Rectal smooth muscle tissue (tissue), 1 donor: Measurements from ENCODE around the gene NKIRAS1.
"Not testable (repeated sequence)": the region's sequence is repeated elsewhere in the genome, so short reads cannot be mapped to it uniquely, and the experiment has no call there.

Source experiments
- H3K27ac ChIP-seq: one replicate; pipeline ENCODE4 v1.7.0; 2013; ENCODE audit warnings: low read depth, low read length, inconsistent platforms
- H3K27me3 ChIP-seq: one replicate; pipeline ENCODE4 v1.7.0; 2013; ENCODE audit warnings: low read length; ENCODE audit not compliant: control insufficient read depth, insufficient read depth
- H3K36me3 ChIP-seq: one replicate; pipeline ENCODE4 v1.7.0; 2013; ENCODE audit warnings: low read length; ENCODE audit not compliant: control insufficient read depth, insufficient read depth
- H3K4me1 ChIP-seq: one replicate; pipeline ENCODE4 v1.7.0; 2013; ENCODE audit warnings: low read length; ENCODE audit not compliant: control insufficient read depth, insufficient read depth
- H3K4me3 ChIP-seq: one replicate; pipeline ENCODE4 v1.7.0; 2013; ENCODE audit warnings: low read length
- H3K9ac ChIP-seq: one replicate; pipeline ENCODE4 v1.7.0; 2013; ENCODE audit warnings: low read length

Gene NKIRAS1

GRCh38 chr3:23888617-23889228 lies 28.1 kb downstream of the NKIRAS1 start:
- H3K27me3 ChIP-seq: no peaks in the 10 kb centered on the region
- no peak overlapping the region for H3K27ac ChIP-seq
- H3K4me3 ChIP-seq: no peak overlapping the region
- no peaks in the 10 kb centered on the region for H3K36me3 ChIP-seq
- H3K4me1 ChIP-seq: peaks cover 2% of the 10 kb centered on the region
- no peak overlapping the region for H3K9ac ChIP-seq

GRCh38 chr3:23886311-23886710 lies 30.5 kb downstream of the NKIRAS1 start:
- H3K4me1 ChIP-seq: peaks cover 2% of the 10 kb centered on the region
- H3K4me3 ChIP-seq: no peak overlapping the region
- no peaks in the 10 kb centered on the region for H3K36me3 ChIP-seq
- H3K27ac ChIP-seq: no peak overlapping the region
- no peaks in the 10 kb centered on the region for H3K27me3 ChIP-seq
- no peak overlapping the region for H3K9ac ChIP-seq

GRCh38 chr3:23885210-23885609 lies 31.6 kb downstream of the NKIRAS1 start:
- Histone ChIP-seq H3K4me1 (peaks cover 2% of the 10 kb centered on the region), H3K9ac (no peak overlapping the region), H3K4me3 (no peak overlapping the region), H3K27me3 (no peaks in the 10 kb centered on the region), H3K36me3 (no peaks in the 10 kb centered on the region), H3K27ac (no peak overlapping the region)

DNA sequence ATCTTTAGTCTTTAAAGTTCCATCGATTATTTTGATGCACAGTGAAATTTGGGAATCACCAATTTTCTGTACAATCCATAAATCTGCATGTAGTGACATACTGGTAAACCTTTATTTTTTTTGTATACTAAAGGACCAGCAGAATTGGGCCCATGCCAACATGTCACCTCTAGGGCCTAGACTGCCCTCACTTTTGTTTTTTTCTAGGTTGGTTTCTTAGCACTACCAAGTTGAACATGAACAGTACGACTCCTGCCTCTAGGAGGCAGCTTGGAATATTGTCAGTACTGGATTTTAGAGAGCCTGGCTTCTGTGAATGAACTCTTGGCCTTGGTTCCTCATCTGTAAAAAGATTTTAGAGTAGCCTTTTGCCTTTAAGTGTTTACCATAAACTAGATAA lies 32.3 kb downstream of the NKIRAS1 start:
- Histone ChIP-seq H3K27ac (no peak overlapping the region), H3K9ac (no peak overlapping the region), H3K36me3 (no peaks in the 10 kb centered on the region), H3K27me3 (no peaks in the 10 kb centered on the region), H3K4me1 (peaks cover 2% of the 10 kb centered on the region), H3K4me3 (no peak overlapping the region)

- H3K27me3 ChIP-seq: no peaks in the 10 kb centered on the region
- H3K4me1 ChIP-seq: no peaks in the 10 kb centered on the region
- H3K27ac ChIP-seq: no peak overlapping the region
- no peak overlapping the region for H3K4me3 ChIP-seq
- no peaks in the 10 kb centered on the region for H3K36me3 ChIP-seq
- H3K9ac ChIP-seq: no peak overlapping the region
Observed at GRCh38 chr3:23882487-23882918, 34.3 kb downstream of the NKIRAS1 start.

- H3K4me3 ChIP-seq, H3K27ac ChIP-seq, H3K4me1 ChIP-seq, H3K9ac ChIP-seq, H3K27me3 ChIP-seq, H3K36me3 ChIP-seq: not testable (repeated sequence)
Observed at GRCh38 chr3:23881993-23882392, 34.8 kb downstream of the NKIRAS1 start.

DNA sequence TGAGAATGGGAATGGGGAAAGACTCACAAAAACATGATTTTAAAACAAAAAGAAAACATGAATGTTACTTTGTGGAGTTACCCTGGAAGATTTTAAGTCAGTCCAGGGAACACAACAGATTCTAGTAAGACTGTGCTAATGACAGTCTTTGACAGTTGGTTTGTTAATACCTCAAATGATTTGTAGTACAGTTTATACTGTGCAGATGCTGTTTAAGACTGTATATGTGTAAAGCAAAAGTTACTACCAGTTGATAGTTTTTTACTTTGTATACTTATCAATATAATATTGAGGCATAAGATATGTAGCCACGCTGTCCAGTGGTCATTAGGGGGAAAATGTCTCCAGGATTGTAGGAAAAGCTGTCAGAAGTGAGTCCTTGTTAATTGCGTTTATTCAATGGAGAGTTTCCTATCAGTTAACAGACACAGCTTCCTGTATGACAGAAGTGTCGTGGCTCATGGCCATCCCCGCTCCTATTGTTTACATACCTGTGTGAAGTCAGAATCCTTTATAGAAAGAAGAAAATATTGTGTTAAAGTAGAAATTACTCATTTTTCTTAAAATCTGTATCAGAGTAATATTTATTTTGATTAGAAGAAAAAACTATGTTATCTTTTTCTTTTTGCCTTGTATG lies 36.0 kb downstream of the NKIRAS1 start:
- Histone ChIP-seq H3K4me1 (no peaks in the 10 kb centered on the region), H3K4me3 (no peak overlapping the region), H3K27me3 (no peaks in the 10 kb centered on the region), H3K9ac (no peak overlapping the region), H3K27ac (no peak overlapping the region), H3K36me3 (no peaks in the 10 kb centered on the region)

- Histone ChIP-seq H3K36me3 (no peaks in the 10 kb centered on the region), H3K27ac (no peak overlapping the region), H3K9ac (no peak overlapping the region), H3K4me3 (no peak overlapping the region), H3K4me1 (no peaks in the 10 kb centered on the region), H3K27me3 (no peaks in the 10 kb centered on the region)
Observed at GRCh38 chr3:23879485-23879884, 37.3 kb downstream of the NKIRAS1 start.

- H3K36me3 ChIP-seq: no peaks in the 10 kb centered on the region
- H3K4me3 ChIP-seq: no peak overlapping the region
- H3K4me1 ChIP-seq: no peaks in the 10 kb centered on the region
- no peaks in the 10 kb centered on the region for H3K27me3 ChIP-seq
- H3K9ac ChIP-seq: no peak overlapping the region
- H3K27ac ChIP-seq: no peak overlapping the region
Observed at GRCh38 chr3:23877329-23877980, 39.3 kb downstream of the NKIRAS1 start.

DNA sequence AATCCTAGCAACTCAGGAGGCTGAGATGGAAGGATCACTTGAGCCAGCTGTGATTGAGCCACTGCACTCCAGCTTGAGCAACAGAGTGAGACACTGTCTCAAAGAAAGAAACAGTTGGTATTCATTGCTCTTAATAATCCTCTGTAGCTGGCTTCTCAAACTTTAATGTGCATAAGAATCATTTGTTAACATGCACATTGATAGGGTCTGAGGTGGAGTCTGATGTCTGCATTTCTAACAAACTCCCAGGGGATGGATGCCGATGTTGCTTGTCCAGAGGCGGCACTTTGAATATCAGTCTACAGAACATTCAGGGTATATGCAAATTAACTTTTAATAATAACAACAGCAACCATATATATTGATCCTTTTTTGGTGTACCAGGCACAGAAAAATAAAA lies 39.9 kb downstream of the NKIRAS1 start:
- Histone ChIP-seq H3K27ac (no peak overlapping the region), H3K9ac (no peak overlapping the region), H3K4me1 (no peaks in the 10 kb centered on the region)

DNA sequence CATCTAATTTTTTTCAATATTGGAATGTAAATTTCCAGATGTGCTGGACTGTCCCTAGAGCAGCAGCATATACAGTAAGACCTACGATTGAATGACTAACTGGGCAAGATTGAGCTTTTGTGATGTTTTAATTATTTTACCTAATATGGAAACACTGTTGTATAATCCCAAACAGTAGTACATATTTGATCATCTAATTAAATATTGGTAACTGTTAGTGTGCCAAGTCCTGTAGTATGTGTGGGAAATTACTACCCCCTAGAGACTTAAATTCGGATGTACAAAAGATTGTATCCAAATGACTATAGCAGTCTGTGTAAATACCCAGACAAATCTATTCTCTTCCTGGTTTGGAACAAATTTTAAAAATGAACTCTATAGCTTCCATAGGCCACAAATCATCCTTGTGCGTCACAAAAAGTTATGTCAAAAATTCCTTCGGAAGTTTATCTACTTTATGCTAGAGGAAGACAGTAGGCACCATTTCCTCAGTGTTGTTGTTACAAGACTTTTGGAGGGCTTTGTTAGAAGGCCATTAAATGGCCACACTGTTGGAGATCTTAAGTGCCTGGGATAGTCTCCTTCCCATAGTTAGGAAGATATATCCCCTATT lies 41.6 kb downstream of the NKIRAS1 start:
- Histone ChIP-seq H3K36me3 (no peaks in the 10 kb centered on the region), H3K4me1 (no peaks in the 10 kb centered on the region), H3K27ac (no peak overlapping the region), H3K4me3 (no peak overlapping the region), H3K9ac (no peak overlapping the region), H3K27me3 (no peaks in the 10 kb centered on the region)

More for the DNA sequence above, 39.9 kb downstream of the NKIRAS1 start:
- Histone ChIP-seq H3K36me3 (no peaks in the 10 kb centered on the region), H3K4me3 (no peak overlapping the region), H3K27me3 (no peaks in the 10 kb centered on the region)

GRCh38 chr3:23874359-23875112 lies 42.3 kb downstream of the NKIRAS1 start:
- no peaks in the 10 kb centered on the region for H3K4me1 ChIP-seq

More at GRCh38 chr3:23874359-23875112, 42.3 kb downstream of the NKIRAS1 start:
- H3K27ac ChIP-seq: no peak overlapping the region
- no peaks in the 10 kb centered on the region for H3K36me3 ChIP-seq
- no peak overlapping the region for H3K4me3 ChIP-seq
- no peak overlapping the region for H3K9ac ChIP-seq
- no peaks in the 10 kb centered on the region for H3K27me3 ChIP-seq
